Measurements from ENCODE around the gene BLOC1S1.

GRCh38 chr12:55760663-55761062 lies 44.8 kb downstream of the BLOC1S1 start:
- no peak for TF ChIP-seq CTCF (IDR thresholded peaks at IDR 0.05)
- TF ChIP-seq POLR2A (IDR thresholded peaks at IDR 0.05) = no peak
